Astrocyte of the spinal cord (primary cell): ENCODE data around the gene DIP2C.

Experiments
- DNase-seq: peaks from one replicate; pipeline ENCODE4 v3.0.0; 2011; ENCODE audit warnings: low read depth, low spot score
- H3K4me3 ChIP-seq: 2 replicates; pipeline ENCODE4 v1.5.1; 2011; ENCODE audit warnings: low read depth, mild to moderate bottlenecking, low read length, moderate library complexity
- CTCF ChIP-seq: IDR thresholded peaks from 2 replicates; pipeline ENCODE4 v1.5.1; 2012; ENCODE audit warnings: low read depth, mild to moderate bottlenecking, low read length, inconsistent platforms
- in situ Hi-C: cut with HindIII; loops from 2 replicates; pipeline ENCODE4 v1.10.0; 2017; ENCODE audit warnings: low sequenced_read_pairs

DIP2C gene

GRCh38 chr10:247480-247879, 442.0 kb downstream of the DIP2C start:
- no peak for DNase-seq
- no peak overlapping the region for H3K4me3 ChIP-seq
- no peak for TF ChIP-seq CTCF
- in situ Hi-C loops: no loop called here

GRCh38 chr10:246431-246830, 443.0 kb downstream of the DIP2C start:
- no peak overlapping the region for H3K4me3 ChIP-seq
- in situ Hi-C loops: no loop called here
- no peak for DNase-seq
- TF ChIP-seq CTCF: no peak

- in situ Hi-C loops: no loop called here
- no peak for DNase-seq
- H3K4me3 ChIP-seq: no peak overlapping the region
- no peak for TF ChIP-seq CTCF
These were observed 445.2 kb downstream of the DIP2C start for GRCh38 chr10:244227-244626.

GRCh38 chr10:241966-242643, 447.4 kb downstream of the DIP2C start:
- DNase-seq: no peak
- TF ChIP-seq CTCF: no peak
- H3K4me3 ChIP-seq: no peak overlapping the region
- in situ Hi-C loops: no loop called here

- no peak for TF ChIP-seq CTCF
These were observed 448.0 kb downstream of the DIP2C start for GRCh38 chr10:241451-241850.

GRCh38 chr10:239109-239508, 450.4 kb downstream of the DIP2C start:
- no peak overlapping the region for H3K4me3 ChIP-seq
- DNase-seq: peak; percentile 84
- no peak for TF ChIP-seq CTCF
- in situ Hi-C loops: no loop called here

More at GRCh38 chr10:241451-241850, 448.0 kb downstream of the DIP2C start:
- H3K4me3 ChIP-seq: no peak overlapping the region
- DNase-seq: no peak
- in situ Hi-C loops: no loop called here
